K562 (cell line): ENCODE measurements around the gene LASP1NB.

ENCODE experiments used
- BRF1 ChIP-seq: IDR thresholded peaks from 3 replicates; pipeline ENCODE4 v1.6.1; 2011; ENCODE audit warnings: borderline replicate concordance, mild to moderate bottlenecking; ENCODE audit not compliant: insufficient read length; ENCODE audit errors: extremely low read depth
- HMG20B ChIP-seq: fragments of 250-450 bp; sonication (Bioruptor Pico); IDR thresholded peaks from 2 replicates; pipeline ENCODE4 v1.5.0; 2021; ENCODE audit warnings: mild to moderate bottlenecking
- MECOM ChIP-seq: fragments of 250-450 bp; sonication (Bioruptor Pico); IDR thresholded peaks from 2 replicates; pipeline ENCODE4 v1.8.0; 2022; ENCODE audit warnings: inconsistent platforms
- NCOA6 ChIP-seq: fragments of 450-650 bp; IDR thresholded peaks from 2 replicates; pipeline ENCODE4 v1.6.1; 2017; ENCODE audit warnings: mild to moderate bottlenecking
- RAD21 ChIP-seq, 2 experiments: fragments of 250-450 bp in 1 of 2; fragments of 450-650 bp in 1 of 2; sonication (Bioruptor Pico) in 1 of 2; formaldehyde crosslinking in 1 of 2; IDR thresholded peaks in 1 of 2; conservative IDR thresholded peaks in 1 of 2; 2 replicates each; pipeline versions ENCODE4 v1.4.0 to v1.8.0; 2020 to 2022; ENCODE audit warnings: mild to moderate bottlenecking in 2 of 2, moderate library complexity in 1 of 2
- TBL1XR1 ChIP-seq, 2 experiments: IDR thresholded peaks; 2 replicates each; pipeline ENCODE4 v1.6.1; 2012; ENCODE audit warnings: improper control_type of control experiment in 2 of 2, low read length in 2 of 2, mild to moderate bottlenecking in 1 of 2
- TRIM28 ChIP-seq: fragments of 450-650 bp; IDR thresholded peaks from 2 replicates; pipeline ENCODE4 v1.6.1; 2017
- ZHX1 ChIP-seq: fragments of 150-350 bp; conservative IDR thresholded peaks from 2 replicates; pipeline ENCODE4 v1.6.1; 2014; ENCODE audit warnings: low read length
- TF ChIP-seq, protein P1 (sequence below): fragments of 200-600 bp; sonication (generic); IDR thresholded peaks from one replicate; pipeline ENCODE4 v1.6.1; 2012; ENCODE audit warnings: mild to moderate bottlenecking, low read depth, low read length, inconsistent platforms
- TF ChIP-seq, protein P2 (sequence below): IDR thresholded peaks from 3 replicates; pipeline ENCODE4 v1.6.1; 2011; ENCODE audit warnings: borderline replicate concordance, mild to moderate bottlenecking, moderate library complexity; ENCODE audit not compliant: insufficient read length; ENCODE audit errors: extremely low read depth

LASP1NB gene

GRCh38 chr17:38900978-38901656, 24.3 kb upstream of the LASP1NB start (continued):
- TF ChIP-seq TBL1XR1 (IDR thresholded peaks at IDR 0.05; ENCODE audit: low read length in 2 of 2) (no peak; a peak in 1 of 4 replicates), TRIM28 (no peak), NCOA6 (no peak), ZHX1 (no peak), HMG20B (no peak), BRF1 (no peak), MECOM (CRISPR knock-in tag) (no peak), RAD21 (CRISPR knock-in tag; conservative IDR thresholded peaks at IDR 0.05 in 1 of 2, IDR thresholded peaks at IDR 0.05 in 1 of 2) (peak in 1 of 2 experiments; percentile 13; a peak in 1 of 4 replicates)
- TF ChIP-seq, protein P1, sequence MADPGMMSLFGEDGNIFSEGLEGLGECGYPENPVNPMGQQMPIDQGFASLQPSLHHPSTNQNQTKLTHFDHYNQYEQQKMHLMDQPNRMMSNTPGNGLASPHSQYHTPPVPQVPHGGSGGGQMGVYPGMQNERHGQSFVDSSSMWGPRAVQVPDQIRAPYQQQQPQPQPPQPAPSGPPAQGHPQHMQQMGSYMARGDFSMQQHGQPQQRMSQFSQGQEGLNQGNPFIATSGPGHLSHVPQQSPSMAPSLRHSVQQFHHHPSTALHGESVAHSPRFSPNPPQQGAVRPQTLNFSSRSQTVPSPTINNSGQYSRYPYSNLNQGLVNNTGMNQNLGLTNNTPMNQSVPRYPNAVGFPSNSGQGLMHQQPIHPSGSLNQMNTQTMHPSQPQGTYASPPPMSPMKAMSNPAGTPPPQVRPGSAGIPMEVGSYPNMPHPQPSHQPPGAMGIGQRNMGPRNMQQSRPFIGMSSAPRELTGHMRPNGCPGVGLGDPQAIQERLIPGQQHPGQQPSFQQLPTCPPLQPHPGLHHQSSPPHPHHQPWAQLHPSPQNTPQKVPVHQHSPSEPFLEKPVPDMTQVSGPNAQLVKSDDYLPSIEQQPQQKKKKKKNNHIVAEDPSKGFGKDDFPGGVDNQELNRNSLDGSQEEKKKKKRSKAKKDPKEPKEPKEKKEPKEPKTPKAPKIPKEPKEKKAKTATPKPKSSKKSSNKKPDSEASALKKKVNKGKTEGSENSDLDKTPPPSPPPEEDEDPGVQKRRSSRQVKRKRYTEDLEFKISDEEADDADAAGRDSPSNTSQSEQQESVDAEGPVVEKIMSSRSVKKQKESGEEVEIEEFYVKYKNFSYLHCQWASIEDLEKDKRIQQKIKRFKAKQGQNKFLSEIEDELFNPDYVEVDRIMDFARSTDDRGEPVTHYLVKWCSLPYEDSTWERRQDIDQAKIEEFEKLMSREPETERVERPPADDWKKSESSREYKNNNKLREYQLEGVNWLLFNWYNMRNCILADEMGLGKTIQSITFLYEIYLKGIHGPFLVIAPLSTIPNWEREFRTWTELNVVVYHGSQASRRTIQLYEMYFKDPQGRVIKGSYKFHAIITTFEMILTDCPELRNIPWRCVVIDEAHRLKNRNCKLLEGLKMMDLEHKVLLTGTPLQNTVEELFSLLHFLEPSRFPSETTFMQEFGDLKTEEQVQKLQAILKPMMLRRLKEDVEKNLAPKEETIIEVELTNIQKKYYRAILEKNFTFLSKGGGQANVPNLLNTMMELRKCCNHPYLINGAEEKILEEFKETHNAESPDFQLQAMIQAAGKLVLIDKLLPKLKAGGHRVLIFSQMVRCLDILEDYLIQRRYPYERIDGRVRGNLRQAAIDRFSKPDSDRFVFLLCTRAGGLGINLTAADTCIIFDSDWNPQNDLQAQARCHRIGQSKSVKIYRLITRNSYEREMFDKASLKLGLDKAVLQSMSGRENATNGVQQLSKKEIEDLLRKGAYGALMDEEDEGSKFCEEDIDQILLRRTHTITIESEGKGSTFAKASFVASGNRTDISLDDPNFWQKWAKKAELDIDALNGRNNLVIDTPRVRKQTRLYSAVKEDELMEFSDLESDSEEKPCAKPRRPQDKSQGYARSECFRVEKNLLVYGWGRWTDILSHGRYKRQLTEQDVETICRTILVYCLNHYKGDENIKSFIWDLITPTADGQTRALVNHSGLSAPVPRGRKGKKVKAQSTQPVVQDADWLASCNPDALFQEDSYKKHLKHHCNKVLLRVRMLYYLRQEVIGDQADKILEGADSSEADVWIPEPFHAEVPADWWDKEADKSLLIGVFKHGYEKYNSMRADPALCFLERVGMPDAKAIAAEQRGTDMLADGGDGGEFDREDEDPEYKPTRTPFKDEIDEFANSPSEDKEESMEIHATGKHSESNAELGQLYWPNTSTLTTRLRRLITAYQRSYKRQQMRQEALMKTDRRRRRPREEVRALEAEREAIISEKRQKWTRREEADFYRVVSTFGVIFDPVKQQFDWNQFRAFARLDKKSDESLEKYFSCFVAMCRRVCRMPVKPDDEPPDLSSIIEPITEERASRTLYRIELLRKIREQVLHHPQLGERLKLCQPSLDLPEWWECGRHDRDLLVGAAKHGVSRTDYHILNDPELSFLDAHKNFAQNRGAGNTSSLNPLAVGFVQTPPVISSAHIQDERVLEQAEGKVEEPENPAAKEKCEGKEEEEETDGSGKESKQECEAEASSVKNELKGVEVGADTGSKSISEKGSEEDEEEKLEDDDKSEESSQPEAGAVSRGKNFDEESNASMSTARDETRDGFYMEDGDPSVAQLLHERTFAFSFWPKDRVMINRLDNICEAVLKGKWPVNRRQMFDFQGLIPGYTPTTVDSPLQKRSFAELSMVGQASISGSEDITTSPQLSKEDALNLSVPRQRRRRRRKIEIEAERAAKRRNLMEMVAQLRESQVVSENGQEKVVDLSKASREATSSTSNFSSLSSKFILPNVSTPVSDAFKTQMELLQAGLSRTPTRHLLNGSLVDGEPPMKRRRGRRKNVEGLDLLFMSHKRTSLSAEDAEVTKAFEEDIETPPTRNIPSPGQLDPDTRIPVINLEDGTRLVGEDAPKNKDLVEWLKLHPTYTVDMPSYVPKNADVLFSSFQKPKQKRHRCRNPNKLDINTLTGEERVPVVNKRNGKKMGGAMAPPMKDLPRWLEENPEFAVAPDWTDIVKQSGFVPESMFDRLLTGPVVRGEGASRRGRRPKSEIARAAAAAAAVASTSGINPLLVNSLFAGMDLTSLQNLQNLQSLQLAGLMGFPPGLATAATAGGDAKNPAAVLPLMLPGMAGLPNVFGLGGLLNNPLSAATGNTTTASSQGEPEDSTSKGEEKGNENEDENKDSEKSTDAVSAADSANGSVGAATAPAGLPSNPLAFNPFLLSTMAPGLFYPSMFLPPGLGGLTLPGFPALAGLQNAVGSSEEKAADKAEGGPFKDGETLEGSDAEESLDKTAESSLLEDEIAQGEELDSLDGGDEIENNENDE, result no peak
- TF ChIP-seq, protein P2, sequence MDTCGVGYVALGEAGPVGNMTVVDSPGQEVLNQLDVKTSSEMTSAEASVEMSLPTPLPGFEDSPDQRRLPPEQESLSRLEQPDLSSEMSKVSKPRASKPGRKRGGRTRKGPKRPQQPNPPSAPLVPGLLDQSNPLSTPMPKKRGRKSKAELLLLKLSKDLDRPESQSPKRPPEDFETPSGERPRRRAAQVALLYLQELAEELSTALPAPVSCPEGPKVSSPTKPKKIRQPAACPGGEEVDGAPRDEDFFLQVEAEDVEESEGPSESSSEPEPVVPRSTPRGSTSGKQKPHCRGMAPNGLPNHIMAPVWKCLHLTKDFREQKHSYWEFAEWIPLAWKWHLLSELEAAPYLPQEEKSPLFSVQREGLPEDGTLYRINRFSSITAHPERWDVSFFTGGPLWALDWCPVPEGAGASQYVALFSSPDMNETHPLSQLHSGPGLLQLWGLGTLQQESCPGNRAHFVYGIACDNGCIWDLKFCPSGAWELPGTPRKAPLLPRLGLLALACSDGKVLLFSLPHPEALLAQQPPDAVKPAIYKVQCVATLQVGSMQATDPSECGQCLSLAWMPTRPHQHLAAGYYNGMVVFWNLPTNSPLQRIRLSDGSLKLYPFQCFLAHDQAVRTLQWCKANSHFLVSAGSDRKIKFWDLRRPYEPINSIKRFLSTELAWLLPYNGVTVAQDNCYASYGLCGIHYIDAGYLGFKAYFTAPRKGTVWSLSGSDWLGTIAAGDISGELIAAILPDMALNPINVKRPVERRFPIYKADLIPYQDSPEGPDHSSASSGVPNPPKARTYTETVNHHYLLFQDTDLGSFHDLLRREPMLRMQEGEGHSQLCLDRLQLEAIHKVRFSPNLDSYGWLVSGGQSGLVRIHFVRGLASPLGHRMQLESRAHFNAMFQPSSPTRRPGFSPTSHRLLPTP, result no peak
